Stimulated activated naive CD8-positive, alpha-beta T cell treated with anti-CD3 and anti-CD28 coated beads, Interleukin-15, Interleukin-2, amounts not matched to agents 100 ng/mL and 50 ng/mL, for 24 hours (primary cell): Measurements from ENCODE around the gene DCK.
"Not testable (repeated sequence)": the region's sequence is repeated elsewhere in the genome, so short reads cannot be mapped to it uniquely, and the experiment has no call there.

Experiments
- H3K27ac Mint-ChIP-seq: one replicate; pipeline ENCODE4 v1.8.0; 2021; ENCODE audit warnings: mild to moderate bottlenecking, mixed read lengths
- H3K27me3 Mint-ChIP-seq: one replicate; pipeline ENCODE4 v1.8.0; 2021; ENCODE audit warnings: mixed read lengths
- H3K36me3 Mint-ChIP-seq: one replicate; pipeline ENCODE4 v1.8.0; 2021; ENCODE audit warnings: low read depth, mixed read lengths
- H3K4me1 Mint-ChIP-seq: one replicate; pipeline ENCODE4 v1.8.0; 2021; ENCODE audit warnings: low read depth, mixed read lengths
- H3K4me3 Mint-ChIP-seq: one replicate; pipeline ENCODE4 v1.8.0; 2021; ENCODE audit warnings: mild to moderate bottlenecking, mixed read lengths
- H3K9me3 Mint-ChIP-seq: one replicate; pipeline ENCODE4 v1.8.0; 2021; ENCODE audit warnings: mixed read lengths

The DCK gene

DNA sequence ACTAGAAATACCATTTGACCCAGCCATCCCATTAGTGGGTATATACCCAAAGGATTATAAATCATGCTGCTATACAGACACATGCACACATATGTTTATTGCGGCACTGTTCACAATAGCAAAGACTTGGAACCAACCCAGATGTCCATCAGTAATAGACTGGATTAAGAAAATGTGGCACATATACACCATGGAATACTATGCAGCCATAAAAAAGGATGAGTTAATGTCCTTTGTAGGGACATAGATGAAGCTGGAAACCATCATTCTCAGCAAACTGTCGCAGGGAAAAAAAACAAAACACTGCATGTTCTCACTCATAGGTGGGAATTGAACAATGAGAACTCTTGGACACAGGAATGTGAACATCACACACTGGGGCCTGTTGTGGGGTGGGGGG is 23.9 kb downstream of the DCK start:
- H3K4me3 Mint-ChIP-seq, H3K27me3 Mint-ChIP-seq, H3K9me3 Mint-ChIP-seq, H3K27ac Mint-ChIP-seq: not testable (repeated sequence)
- peaks cover 16% of the 10 kb centered on the region for H3K4me1 Mint-ChIP-seq
- peaks cover 37% of the 10 kb centered on the region for H3K36me3 Mint-ChIP-seq

DNA sequence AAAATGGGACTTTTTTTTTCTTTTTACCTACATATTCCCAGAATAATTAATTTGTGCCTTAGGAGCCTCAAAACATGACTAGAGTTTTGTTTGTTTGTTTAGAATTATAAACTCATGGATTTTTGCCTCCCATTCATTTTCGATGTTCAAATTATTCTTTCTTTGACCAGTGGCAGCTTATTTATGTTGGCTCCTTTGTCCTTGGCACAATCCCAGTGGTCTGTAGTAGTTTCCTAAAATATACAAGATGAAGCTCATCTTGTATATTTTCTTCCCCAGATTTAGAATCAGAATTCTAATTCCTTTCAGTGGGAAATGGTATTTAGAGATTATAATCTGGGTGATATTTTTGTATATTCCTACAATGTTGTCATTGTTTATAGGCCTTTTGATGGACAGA is 27.2 kb downstream of the DCK start:
- peaks cover 16% of the 10 kb centered on the region for H3K4me1 Mint-ChIP-seq
- no peaks in the 10 kb centered on the region for H3K27me3 Mint-ChIP-seq
- no peaks in the 10 kb centered on the region for H3K9me3 Mint-ChIP-seq
- peaks cover 40% of the 10 kb centered on the region for H3K36me3 Mint-ChIP-seq
- H3K27ac Mint-ChIP-seq = no peak overlapping the region
- no peak overlapping the region for H3K4me3 Mint-ChIP-seq

- no peaks in the 10 kb centered on the region for H3K9me3 Mint-ChIP-seq
- peaks cover 5% of the 10 kb centered on the region for H3K4me1 Mint-ChIP-seq
- H3K27ac Mint-ChIP-seq = no peak overlapping the region
- H3K27me3 Mint-ChIP-seq = no peaks in the 10 kb centered on the region
- H3K36me3 Mint-ChIP-seq = peaks cover 50% of the 10 kb centered on the region
- H3K4me3 Mint-ChIP-seq = no peak overlapping the region
Measured at GRCh38 chr4:71025654-71026053, 32.2 kb downstream of the DCK start.

GRCh38 chr4:71026086-71026485 is 32.6 kb downstream of the DCK start:
- no peaks in the 10 kb centered on the region for H3K9me3 Mint-ChIP-seq
- no peak overlapping the region for H3K27ac Mint-ChIP-seq
- H3K4me3 Mint-ChIP-seq = no peak overlapping the region
- peaks cover 50% of the 10 kb centered on the region for H3K36me3 Mint-ChIP-seq
- H3K27me3 Mint-ChIP-seq = no peaks in the 10 kb centered on the region
- H3K4me1 Mint-ChIP-seq = peaks cover 3% of the 10 kb centered on the region

GRCh38 chr4:71027611-71028010 is 34.2 kb downstream of the DCK start:
- no peak overlapping the region for H3K27ac Mint-ChIP-seq
- no peaks in the 10 kb centered on the region for H3K9me3 Mint-ChIP-seq
- no peak overlapping the region for H3K4me3 Mint-ChIP-seq
- no peaks in the 10 kb centered on the region for H3K4me1 Mint-ChIP-seq
- no peaks in the 10 kb centered on the region for H3K27me3 Mint-ChIP-seq
- peaks cover 57% of the 10 kb centered on the region for H3K36me3 Mint-ChIP-seq

DNA sequence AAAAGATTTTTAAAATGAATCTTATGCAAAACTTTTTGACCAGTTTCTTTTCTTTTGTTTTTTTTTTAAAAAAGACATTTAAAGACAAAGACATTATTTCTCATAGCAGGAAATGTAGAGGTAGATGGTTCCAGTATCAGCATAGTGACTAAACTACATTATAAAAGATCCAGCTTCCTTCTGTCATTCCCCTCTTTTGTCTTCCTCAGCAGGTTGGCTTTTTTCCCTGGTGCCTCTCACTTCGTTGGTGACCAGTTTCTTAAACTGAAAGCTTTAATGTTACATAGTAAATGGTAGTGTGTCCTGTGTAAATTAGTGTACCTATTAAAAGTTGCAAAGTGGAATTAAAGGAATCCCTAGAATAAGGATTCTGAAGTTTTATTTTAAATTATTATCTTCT is 36.1 kb downstream of the DCK start:
- no peaks in the 10 kb centered on the region for H3K4me1 Mint-ChIP-seq
- no peaks in the 10 kb centered on the region for H3K9me3 Mint-ChIP-seq
- no peak overlapping the region for H3K27ac Mint-ChIP-seq
- no peaks in the 10 kb centered on the region for H3K27me3 Mint-ChIP-seq
- no peak overlapping the region for H3K4me3 Mint-ChIP-seq
- peaks cover 50% of the 10 kb centered on the region for H3K36me3 Mint-ChIP-seq

GRCh38 chr4:71032106-71032505 is 38.7 kb downstream of the DCK start:
- H3K36me3 Mint-ChIP-seq = peaks cover 31% of the 10 kb centered on the region
- not testable (repeated sequence) for H3K9me3 Mint-ChIP-seq, H3K4me3 Mint-ChIP-seq, H3K27me3 Mint-ChIP-seq, H3K4me1 Mint-ChIP-seq, H3K27ac Mint-ChIP-seq

DNA sequence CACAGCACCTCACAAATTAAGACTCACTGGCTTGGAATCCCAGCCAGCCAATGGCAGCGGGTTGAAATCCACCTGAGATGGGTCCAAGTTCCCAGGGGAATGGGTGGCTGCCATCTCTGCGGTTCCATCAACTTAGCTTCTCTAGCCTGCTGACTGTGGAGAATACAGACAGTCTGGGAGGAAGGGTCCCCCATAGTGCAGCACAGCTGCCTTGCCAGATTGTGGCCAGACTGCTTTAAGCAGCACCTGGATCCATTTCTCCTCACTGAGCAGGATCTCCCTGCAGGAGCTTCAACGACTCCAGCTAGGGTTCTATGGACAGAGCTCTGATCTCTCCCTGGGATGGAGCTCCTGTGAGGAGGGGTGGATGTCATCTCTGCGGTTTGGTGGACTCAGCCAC is 51.8 kb downstream of the DCK start:
- no peak overlapping the region for H3K4me3 Mint-ChIP-seq
- peaks cover 19% of the 10 kb centered on the region for H3K36me3 Mint-ChIP-seq
- no peaks in the 10 kb centered on the region for H3K27me3 Mint-ChIP-seq
- no peaks in the 10 kb centered on the region for H3K4me1 Mint-ChIP-seq
- H3K27ac Mint-ChIP-seq = no peak overlapping the region
- H3K9me3 Mint-ChIP-seq = peaks cover 15% of the 10 kb centered on the region

DNA sequence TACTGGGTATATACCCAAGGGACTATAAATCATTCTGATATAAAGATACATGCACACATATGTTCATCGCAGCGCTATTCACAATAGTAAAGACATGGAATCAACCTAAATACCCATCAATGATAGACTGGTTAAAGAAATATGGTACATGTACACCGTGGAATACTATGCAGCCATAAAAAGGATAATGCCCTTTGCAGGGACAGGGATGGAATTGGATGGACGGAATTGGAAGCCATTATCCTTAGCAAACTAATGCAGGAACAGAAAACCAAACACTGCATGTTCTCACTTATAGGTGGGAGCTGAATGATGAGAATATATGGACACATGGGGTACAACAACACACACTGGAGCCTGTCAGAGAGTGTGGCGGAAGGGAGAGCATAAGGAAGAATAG is 55.9 kb downstream of the DCK start:
- Mint-ChIP-seq H3K9me3 (peaks cover 4% of the 10 kb centered on the region), H3K27me3 (no peaks in the 10 kb centered on the region), H3K27ac (no peak overlapping the region), H3K36me3 (no peaks in the 10 kb centered on the region), H3K4me1 (no peaks in the 10 kb centered on the region), H3K4me3 (no peak overlapping the region)

DNA sequence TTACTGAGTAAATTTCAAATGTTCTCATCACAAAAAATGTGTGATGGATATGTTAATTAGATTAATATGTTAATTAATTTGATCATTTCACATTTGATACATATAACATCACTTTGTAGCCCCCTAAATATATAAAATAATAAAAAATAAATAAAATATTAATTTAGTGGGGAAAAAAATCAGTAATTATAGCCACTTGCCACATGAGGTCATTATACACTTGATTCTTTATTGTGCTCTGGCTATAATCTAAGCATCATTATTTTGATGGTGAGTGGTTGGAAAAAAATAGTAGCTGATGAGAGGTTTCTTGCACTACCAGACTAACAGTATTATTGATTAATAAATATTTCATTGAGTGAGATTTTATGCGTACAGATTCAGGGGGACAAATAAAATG is 57.4 kb downstream of the DCK start:
- no peaks in the 10 kb centered on the region for H3K36me3 Mint-ChIP-seq
- no peaks in the 10 kb centered on the region for H3K27me3 Mint-ChIP-seq
- H3K9me3 Mint-ChIP-seq = peaks cover 4% of the 10 kb centered on the region
- H3K4me3 Mint-ChIP-seq = no peak overlapping the region
- H3K27ac Mint-ChIP-seq = no peak overlapping the region
- H3K4me1 Mint-ChIP-seq = no peaks in the 10 kb centered on the region

GRCh38 chr4:71052034-71052433 is 58.6 kb downstream of the DCK start:
- Mint-ChIP-seq H3K9me3 (peaks cover 4% of the 10 kb centered on the region), H3K4me1 (no peaks in the 10 kb centered on the region), H3K27me3 (no peaks in the 10 kb centered on the region), H3K4me3 (no peak overlapping the region), H3K27ac (no peak overlapping the region), H3K36me3 (no peaks in the 10 kb centered on the region)

GRCh38 chr4:71052716-71053115 is 59.3 kb downstream of the DCK start:
- Mint-ChIP-seq H3K36me3 (no peaks in the 10 kb centered on the region), H3K27me3 (no peaks in the 10 kb centered on the region), H3K4me1 (no peaks in the 10 kb centered on the region), H3K9me3 (peaks cover 4% of the 10 kb centered on the region), H3K4me3 (no peak overlapping the region), H3K27ac (no peak overlapping the region)

DNA sequence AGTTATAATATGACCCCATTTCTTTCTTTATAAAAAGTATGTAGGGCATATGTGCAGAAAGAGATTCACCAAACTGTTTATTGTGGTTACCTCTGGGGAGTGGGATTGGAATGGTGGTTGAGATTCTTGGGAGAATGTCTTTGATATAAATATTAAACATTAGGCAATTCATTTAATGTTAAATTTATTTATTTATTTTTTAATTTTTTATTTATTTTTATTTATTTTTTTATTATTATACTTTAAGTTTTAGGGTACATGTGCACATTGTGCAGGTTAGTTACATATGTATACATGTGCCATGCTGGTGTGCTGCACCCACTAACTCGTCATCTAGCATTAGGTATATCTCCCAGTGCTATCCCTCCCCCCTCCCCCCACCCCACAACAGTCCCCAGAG is 60.2 kb downstream of the DCK start:
- H3K4me1 Mint-ChIP-seq, H3K4me3 Mint-ChIP-seq, H3K9me3 Mint-ChIP-seq, H3K27ac Mint-ChIP-seq, H3K27me3 Mint-ChIP-seq, H3K36me3 Mint-ChIP-seq: not testable (repeated sequence)

GRCh38 chr4:71059573-71059972 is 66.1 kb downstream of the DCK start:
- not testable (repeated sequence) for H3K4me3 Mint-ChIP-seq, H3K27me3 Mint-ChIP-seq, H3K9me3 Mint-ChIP-seq, H3K4me1 Mint-ChIP-seq, H3K27ac Mint-ChIP-seq, H3K36me3 Mint-ChIP-seq

DNA sequence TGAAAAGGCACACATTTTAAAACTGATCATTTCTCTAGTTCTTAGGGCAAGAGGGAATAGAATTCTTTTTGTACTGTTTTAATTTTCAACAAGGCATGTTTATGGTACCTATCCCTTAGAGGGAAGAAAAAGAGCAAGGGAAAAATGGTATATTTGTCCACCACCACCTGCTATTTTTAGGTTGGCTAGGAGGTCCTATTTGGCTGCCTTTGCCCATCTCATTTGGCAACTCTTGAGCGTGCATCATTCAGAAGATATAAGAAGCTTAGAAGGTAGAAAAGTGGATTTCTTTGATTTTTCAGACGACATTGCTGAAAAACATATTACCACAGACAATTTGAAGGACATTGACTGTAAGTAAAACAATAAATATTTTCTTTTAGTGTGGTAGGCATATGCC is 69.0 kb downstream of the DCK start:
- Mint-ChIP-seq H3K4me3 (no peak overlapping the region), H3K4me1 (no peaks in the 10 kb centered on the region), H3K9me3 (no peaks in the 10 kb centered on the region), H3K36me3 (no peaks in the 10 kb centered on the region), H3K27me3 (no peaks in the 10 kb centered on the region), H3K27ac (no peak overlapping the region)

GRCh38 chr4:71063711-71064110 is 70.3 kb downstream of the DCK start:
- H3K4me3 Mint-ChIP-seq = no peak overlapping the region
- no peaks in the 10 kb centered on the region for H3K4me1 Mint-ChIP-seq
- no peaks in the 10 kb centered on the region for H3K27me3 Mint-ChIP-seq
- H3K36me3 Mint-ChIP-seq = no peaks in the 10 kb centered on the region
- no peak overlapping the region for H3K27ac Mint-ChIP-seq
- H3K9me3 Mint-ChIP-seq = no peaks in the 10 kb centered on the region

DNA sequence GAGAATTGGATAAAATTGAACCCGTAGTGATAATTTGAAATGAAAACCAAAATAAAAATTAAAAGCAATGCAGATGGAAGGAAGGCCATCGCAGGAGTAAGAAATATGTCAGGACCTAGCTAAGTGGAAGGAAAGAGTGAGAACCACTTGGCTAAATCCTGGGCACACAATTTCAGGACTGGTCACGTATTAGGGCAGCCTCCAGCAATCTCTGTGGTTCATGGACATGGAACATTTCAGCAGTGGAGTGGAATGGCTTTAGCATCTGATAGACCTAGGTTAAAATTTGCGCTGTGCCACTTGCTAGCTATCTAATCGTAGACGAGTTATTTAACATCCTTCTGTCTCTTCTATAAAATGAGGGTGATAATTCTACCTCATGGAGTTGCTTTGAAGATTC is 71.1 kb downstream of the DCK start:
- H3K27ac Mint-ChIP-seq = no peak overlapping the region
- no peaks in the 10 kb centered on the region for H3K36me3 Mint-ChIP-seq
- no peaks in the 10 kb centered on the region for H3K27me3 Mint-ChIP-seq
- H3K4me1 Mint-ChIP-seq = no peaks in the 10 kb centered on the region
- H3K4me3 Mint-ChIP-seq = no peak overlapping the region
- H3K9me3 Mint-ChIP-seq = no peaks in the 10 kb centered on the region
